HepG2 (cell line): ENCODE results near the gene HMBS. TPM values are rescaled to one million over a fixed set of nuclear protein-coding genes. Genes with fewer than 3 reads are reported as not detected.

ENCODE experiments used
- ATAC-seq: fragments of 200-7000 bp; cut with Tn5 transposase; 3 replicates; pipeline ENCODE4 v1.9.1; 2020; ENCODE audit warnings: mild to moderate bottlenecking, moderate library complexity
- BruUV-seq: library from RNA; stranded (reverse); fragments of 400-500 nt; replicated peaks from 2 replicates; lab custom pipeline; 2021; lab: Mats Ljungman, UMichigan
- CTCF ChIA-PET: fragments of 300-600 bp; formaldehyde crosslinking; extraction: SDS; loops from one replicate; lab custom pipeline; 2021; ENCODE audit warnings: low total read pairs, inconsistent platforms, low intra/inter-chr PET ratio; lab: Yijun Ruan, JAX
- POLR2A ChIA-PET: fragments of 350-600 bp; sonication (Branson Sonifier 250); formaldehyde crosslinking; loops from one replicate; lab custom pipeline; 2020; ENCODE audit warnings: antibody characterized with exemption, inconsistent platforms; lab: Yijun Ruan, JAX
- DNase-seq: peaks from one replicate; pipeline ENCODE4 v3.0.0-alpha.2; 2015; ENCODE audit warnings: low spot score
- FAIRE-seq: peaks from 3 replicates; lab custom pipeline; 2011; peaks lifted over from hg19 to GRCh38; lab: Jason Lieb, UNC
- H2AFZ ChIP-seq: one replicate; pipeline ENCODE4 v1.6.1; 2011; ENCODE audit warnings: low read length, inconsistent platforms
- H3K27ac ChIP-seq: fragments of 300-600 bp; 3 replicates; pipeline ENCODE4 v1.8.0; 2011; ENCODE audit warnings: mixed run types, mild to moderate bottlenecking, mixed read lengths, low read length, inconsistent platforms; ENCODE audit not compliant: insufficient read depth; ENCODE audit errors: extremely low read length
- H3K27me3 ChIP-seq, 2 experiments: fragments of 200-600 bp in 1 of 2; 2 replicates in 1 of 2; 3 replicates in 1 of 2; pipeline versions ENCODE4 v1.6.0 to v1.8.0; 2011; ENCODE audit warnings: low read length in 2 of 2, mild to moderate bottlenecking in 2 of 2, moderate library complexity in 2 of 2, inconsistent platforms in 1 of 2; ENCODE audit not compliant: insufficient read depth in 2 of 2, control insufficient read depth in 1 of 2
- H3K36me3 ChIP-seq, 2 experiments: fragments of 200-600 bp in 1 of 2; replicated peaks in 1 of 2; 2 replicates in 1 of 2; 3 replicates in 1 of 2; pipeline versions ENCODE4 v1.5.1 to v1.8.0; 2011; ENCODE audit warnings: low read length in 2 of 2, inconsistent platforms in 1 of 2; ENCODE audit not compliant: insufficient read depth in 2 of 2, control insufficient read depth in 1 of 2
- H3K4me1 ChIP-seq: 2 replicates; pipeline ENCODE4 v1.5.1; 2012; ENCODE audit warnings: low read length, inconsistent platforms; ENCODE audit not compliant: insufficient read depth
- H3K4me2 ChIP-seq: 2 replicates; pipeline ENCODE4 v1.6.0; 2011; ENCODE audit warnings: low read depth, low read length, inconsistent platforms
- H3K4me3 ChIP-seq, 3 experiments: fragments of 200-600 bp in 1 of 3; sonication (generic), shearing (Covaris generic) in 1 of 3; replicated peaks in 1 of 3; 2 replicates each; pipeline ENCODE4 v1.5.1; 2011 to 2016; ENCODE audit warnings: low read length in 3 of 3, inconsistent platforms in 2 of 3, low read depth in 2 of 3, mild to moderate bottlenecking in 2 of 3, control low read depth in 1 of 3, mixed read lengths in 1 of 3; ENCODE audit not compliant: insufficient read depth in 1 of 3
- H3K79me2 ChIP-seq: one replicate; pipeline ENCODE4 v1.6.1; 2011; ENCODE audit warnings: low read length, inconsistent platforms; ENCODE audit not compliant: insufficient read depth
- H3K9ac ChIP-seq: 2 replicates; pipeline ENCODE4 v1.6.0; 2011; ENCODE audit warnings: mild to moderate bottlenecking, low read depth, low read length, inconsistent platforms; ENCODE audit not compliant: insufficient read depth
- H3K9me3 ChIP-seq: 2 replicates; pipeline ENCODE4 v1.5.1; 2012; ENCODE audit warnings: mild to moderate bottlenecking, low read length
- H4K20me1 ChIP-seq: 2 replicates; pipeline ENCODE4 v1.6.0; 2011; ENCODE audit warnings: inconsistent platforms, mild to moderate bottlenecking, low read length, moderate library complexity; ENCODE audit not compliant: insufficient read depth
- ATAD3A ChIP-seq: sonication (generic); formaldehyde crosslinking; IDR thresholded peaks from 2 replicates; pipeline ENCODE4 v1.4.0; 2020; ENCODE audit warnings: missing genetic modification reagents
- ATF7-NPFF ChIP-seq: sonication (generic); formaldehyde crosslinking; IDR thresholded peaks from 2 replicates; pipeline ENCODE4 v1.8.1; 2023; ENCODE audit warnings: mild to moderate bottlenecking, low read depth, missing genetic modification reagents, moderate library complexity
- BRCA1 ChIP-seq: sonication (generic); formaldehyde crosslinking; IDR thresholded peaks from 2 replicates; pipeline ENCODE4 v1.4.0; 2020; ENCODE audit warnings: missing genetic modification reagents
- HOXA5 ChIP-seq: sonication (generic); formaldehyde crosslinking; IDR thresholded peaks from 2 replicates; pipeline ENCODE4 v1.4.0; 2020; ENCODE audit warnings: missing genetic modification reagents
- IKZF1 ChIP-seq: fragments of 450-650 bp; IDR thresholded peaks from 2 replicates; pipeline ENCODE4 v1.7.1; 2016
- LBX2 ChIP-seq: sonication (generic); formaldehyde crosslinking; IDR thresholded peaks from 2 replicates; pipeline ENCODE4 v1.5.0; 2020; ENCODE audit warnings: missing genetic modification reagents, mild to moderate bottlenecking, borderline replicate concordance
- LCORL ChIP-seq, 2 experiments: fragments of 450-650 bp in 1 of 2; sonication (generic) in 1 of 2; formaldehyde crosslinking in 1 of 2; IDR thresholded peaks; 2 replicates each; pipeline versions ENCODE4 v1.5.0 to v1.6.1; 2017 to 2020; ENCODE audit warnings: antibody characterized with exemption in 1 of 2, missing genetic modification reagents in 1 of 2
- MEIS2 ChIP-seq: sonication (generic); formaldehyde crosslinking; IDR thresholded peaks from 2 replicates; pipeline ENCODE4 v1.9.0; 2021; ENCODE audit warnings: mild to moderate bottlenecking, missing genetic modification reagents
- MXD3 ChIP-seq: IDR thresholded peaks from 2 replicates; pipeline ENCODE4 v1.6.1; 2016; ENCODE audit warnings: mild to moderate bottlenecking, missing biosample characterization, missing genetic modification reagents
- SIN3A ChIP-seq: IDR thresholded peaks from 2 replicates; pipeline ENCODE4 v1.6.1; 2011; ENCODE audit warnings: low read depth, mild to moderate bottlenecking, control low read depth, low read length, borderline replicate concordance
- SNAPC2 ChIP-seq: sonication (generic); formaldehyde crosslinking; IDR thresholded peaks from 2 replicates; pipeline ENCODE4 v1.8.1; 2022; ENCODE audit warnings: mild to moderate bottlenecking, missing genetic modification reagents
- SSRP1 ChIP-seq: IDR thresholded peaks from 2 replicates; pipeline ENCODE4 v1.6.1; 2016; ENCODE audit warnings: control low read depth
- THAP7 ChIP-seq: sonication (generic); formaldehyde crosslinking; IDR thresholded peaks from 2 replicates; pipeline ENCODE4 v1.8.1; 2023; ENCODE audit warnings: mild to moderate bottlenecking, missing genetic modification reagents
- TP53 ChIP-seq: sonication (generic); formaldehyde crosslinking; conservative IDR thresholded peaks from 2 replicates; pipeline ENCODE4 v1.4.0; 2020; ENCODE audit warnings: missing genetic modification reagents
- ZBTB43 ChIP-seq: sonication (generic); formaldehyde crosslinking; conservative IDR thresholded peaks from 2 replicates; pipeline ENCODE4 v1.4.0; 2020; ENCODE audit warnings: missing genetic modification reagents
- ZFP91 ChIP-seq: sonication (generic); formaldehyde crosslinking; IDR thresholded peaks from 2 replicates; pipeline ENCODE4 v1.9.0; 2022; ENCODE audit warnings: missing genetic modification reagents, mild to moderate bottlenecking, borderline replicate concordance
- ZFY ChIP-seq: sonication (generic); formaldehyde crosslinking; IDR thresholded peaks from 2 replicates; pipeline ENCODE4 v1.4.0; 2020; ENCODE audit warnings: missing genetic modification reagents
- ZKSCAN5 ChIP-seq: sonication (generic); formaldehyde crosslinking; IDR thresholded peaks from 2 replicates; pipeline ENCODE4 v1.5.1; 2020; ENCODE audit warnings: mild to moderate bottlenecking, missing genetic modification reagents
- ZNF205 ChIP-seq: IDR thresholded peaks from 2 replicates; pipeline ENCODE4 v1.6.1; 2018; ENCODE audit warnings: missing biosample characterization, missing genetic modification reagents
- ZNF792 ChIP-seq: IDR thresholded peaks from 2 replicates; pipeline ENCODE4 v1.6.1; 2016
- WGBS: methylation state at CpG from one replicate; pipeline ENCODE4 v1.1.6; 2017; ENCODE audit warnings: low lambda C conversion rate; 5-methylcytosine and 5-hydroxymethylcytosine counted together
- in situ Hi-C: cut with HindIII; loops from 2 replicates; pipeline ENCODE4 v1.10.0; 2017; ENCODE audit warnings: low pct_unique_long_range_greater_than_20kb; ENCODE audit not compliant: extremely low pct_ligation_motif_present
- intact Hi-C: fragments of 100-400 bp; cut with micrococcal nuclease; formaldehyde crosslinking; loops from one replicate; pipeline ENCODE4 v1.10.0; 2022; ENCODE audit not compliant: unreplicated experiment
- polyA plus RNA-seq, 8 experiments: library from polyadenylated mRNA; depleted of rRNA in 3 of 8; stranded (reverse) in 7 of 8; unstranded in 1 of 8; fragments of >200 nt; fragmentation: Illumina TruSeq in 4 of 8; extraction: Trizol in 4 of 8; gene quantifications; 2 replicates each; pipeline versions ENCODE4 v1.2.1 to v1.2.3, GENCODE V29; 2011 to 2016; ENCODE audit warnings: low read depth in 4 of 8, missing spikeins in 1 of 8, mixed read lengths in 1 of 8; ENCODE audit not compliant: insufficient read depth in 1 of 8
- total RNA-seq, 5 experiments: library from RNA; depleted of rRNA; stranded (reverse); fragments of >200 nt; fragmentation: Illumina TruSeq; extraction: Trizol; gene quantifications; 2 replicates each; pipeline ENCODE4 v1.2.3, GENCODE V29; 2016; ENCODE audit warnings: low read depth in 1 of 5

HMBS gene
- total and polyA plus RNA-seq, 2 of the 13 experiments (the other 11 are each of a cell fraction or from before 2014, with no cell fraction given), result 9.4 to 46.9 TPM

- no peak for DNase-seq
- Histone ChIP-seq H3K4me2 (peak overlapping the region; percentile 89), H3K9ac (peak overlapping the region; percentile 93), H3K27me3 (no peaks in the 10 kb centered on the region; a peak in 1 of 5 replicates), H3K9me3 (no peaks in the 10 kb centered on the region), H3K4me3 (peak overlapping the region; percentile 71 to 93 (median 77)), H3K27ac (peak overlapping the region; percentile 98), H3K36me3 (peaks cover 4 to 23% of the 10 kb centered on the region in 2 experiments), H4K20me1 (no peaks in the 10 kb centered on the region), H3K79me2 (peaks cover 14% of the 10 kb centered on the region), H3K4me1 (peaks cover 36% of the 10 kb centered on the region), H2AFZ (no peak overlapping the region)
- ChIA-PET CTCF (no interaction called here), POLR2A (interaction anchor here (0.6 to 3.8 kb wide), 40 partner anchors 9 to 465 kb away, joined by 3 to 109 read pairs (median 4); partner anchors contain the start of genes BCL9L, C2CD2L, CBL and CENATAC)
- in situ Hi-C loops (no loop called here), intact Hi-C loops (no loop called here)
- no peak for FAIRE-seq
- BruUV-seq, result TSS peak; percentile 84
- 0% methylated on average over 2 of the region's 13 CpGs for WGBS
- peak; percentile 24 for ATAC-seq
- TF ChIP-seq ATF7-NPFF (CRISPR knock-in tag) (no peak), TP53 (CRISPR knock-in tag) (no peak), SSRP1 (no peak), ZKSCAN5 (CRISPR knock-in tag) (no peak), SIN3A (0 out of 2 replicates have a peak, but pooled peaks have one; percentile 13), SNAPC2 (no peak), ZFP91 (CRISPR knock-in tag) (peak; percentile 96; the same call in 1 of the 2 replicates), MEIS2 (CRISPR knock-in tag) (no peak), MXD3 (CRISPR knock-in tag) (no peak), BRCA1 (CRISPR knock-in tag) (0 out of 2 replicates have a peak, but pooled peaks have one; percentile 4), LBX2 (CRISPR knock-in tag) (no peak), HOXA5 (CRISPR knock-in tag) (0 out of 2 replicates have a peak, but pooled peaks have one; percentile 13), LCORL (IDR thresholded peaks at IDR 0.05) (no peak), LCORL (CRISPR knock-in tag; IDR thresholded peaks at IDR 0.05) (0 out of 2 replicates have a peak, but pooled peaks have one; percentile 5), THAP7 (0 out of 2 replicates have a peak, but pooled peaks have one; percentile 42), ZFY (CRISPR knock-in tag) (peak; percentile 13; the same call in 1 of the 2 replicates), ATAD3A (no peak), ZBTB43 (CRISPR knock-in tag) (0 out of 2 replicates have a peak, but pooled peaks have one; percentile 1), ZNF792 (CRISPR knock-in tag) (0 out of 2 replicates have a peak, but pooled peaks have one; percentile 3), ZNF205 (CRISPR knock-in tag) (no peak), IKZF1 (no peak)
These were observed 761 bp downstream of the HMBS start for GRCh38 chr11:119085437-119085847.
